HepG2 (cell line): Measurements from ENCODE around the gene TTK. TPM values are rescaled to one million over a fixed set of nuclear protein-coding genes. Genes with fewer than 3 reads are reported as not detected.

Source experiments
- ATAC-seq: fragments of 200-7000 bp; cut with Tn5 transposase; 3 replicates; pipeline ENCODE4 v1.9.1; 2020; ENCODE audit warnings: mild to moderate bottlenecking, moderate library complexity
- BruUV-seq: library from RNA; stranded (reverse); fragments of 400-500 nt; replicated peaks from 2 replicates; lab custom pipeline; 2021; lab: Mats Ljungman, UMichigan
- CTCF ChIA-PET: fragments of 300-600 bp; formaldehyde crosslinking; extraction: SDS; loops from one replicate; lab custom pipeline; 2021; ENCODE audit warnings: low total read pairs, inconsistent platforms, low intra/inter-chr PET ratio; lab: Yijun Ruan, JAX
- POLR2A ChIA-PET: fragments of 350-600 bp; sonication (Branson Sonifier 250); formaldehyde crosslinking; loops from one replicate; lab custom pipeline; 2020; ENCODE audit warnings: antibody characterized with exemption, inconsistent platforms; lab: Yijun Ruan, JAX
- DNase-seq: peaks from one replicate; pipeline ENCODE4 v3.0.0-alpha.2; 2015; ENCODE audit warnings: low spot score
- FAIRE-seq: peaks from 3 replicates; lab custom pipeline; 2011; peaks lifted over from hg19 to GRCh38; lab: Jason Lieb, UNC
- H2AFZ ChIP-seq: one replicate; pipeline ENCODE4 v1.6.1; 2011; ENCODE audit warnings: low read length, inconsistent platforms
- H3K27ac ChIP-seq: fragments of 300-600 bp; 3 replicates; pipeline ENCODE4 v1.8.0; 2011; ENCODE audit warnings: mixed run types, mild to moderate bottlenecking, mixed read lengths, low read length, inconsistent platforms; ENCODE audit not compliant: insufficient read depth; ENCODE audit errors: extremely low read length
- H3K27me3 ChIP-seq, 2 experiments: fragments of 200-600 bp in 1 of 2; 2 replicates in 1 of 2; 3 replicates in 1 of 2; pipeline versions ENCODE4 v1.6.0 to v1.8.0; 2011; ENCODE audit warnings: low read length in 2 of 2, mild to moderate bottlenecking in 2 of 2, moderate library complexity in 2 of 2, inconsistent platforms in 1 of 2; ENCODE audit not compliant: insufficient read depth in 2 of 2, control insufficient read depth in 1 of 2
- H3K36me3 ChIP-seq, 2 experiments: fragments of 200-600 bp in 1 of 2; replicated peaks in 1 of 2; 2 replicates in 1 of 2; 3 replicates in 1 of 2; pipeline versions ENCODE4 v1.5.1 to v1.8.0; 2011; ENCODE audit warnings: low read length in 2 of 2, inconsistent platforms in 1 of 2; ENCODE audit not compliant: insufficient read depth in 2 of 2, control insufficient read depth in 1 of 2
- H3K4me1 ChIP-seq: 2 replicates; pipeline ENCODE4 v1.5.1; 2012; ENCODE audit warnings: low read length, inconsistent platforms; ENCODE audit not compliant: insufficient read depth
- H3K4me2 ChIP-seq: 2 replicates; pipeline ENCODE4 v1.6.0; 2011; ENCODE audit warnings: low read depth, low read length, inconsistent platforms
- H3K4me3 ChIP-seq, 3 experiments: fragments of 200-600 bp in 1 of 3; sonication (generic), shearing (Covaris generic) in 1 of 3; replicated peaks in 1 of 3; 2 replicates each; pipeline ENCODE4 v1.5.1; 2011 to 2016; ENCODE audit warnings: low read length in 3 of 3, inconsistent platforms in 2 of 3, low read depth in 2 of 3, mild to moderate bottlenecking in 2 of 3, control low read depth in 1 of 3, mixed read lengths in 1 of 3; ENCODE audit not compliant: insufficient read depth in 1 of 3
- H3K79me2 ChIP-seq: one replicate; pipeline ENCODE4 v1.6.1; 2011; ENCODE audit warnings: low read length, inconsistent platforms; ENCODE audit not compliant: insufficient read depth
- H3K9ac ChIP-seq: 2 replicates; pipeline ENCODE4 v1.6.0; 2011; ENCODE audit warnings: mild to moderate bottlenecking, low read depth, low read length, inconsistent platforms; ENCODE audit not compliant: insufficient read depth
- H3K9me3 ChIP-seq: 2 replicates; pipeline ENCODE4 v1.5.1; 2012; ENCODE audit warnings: mild to moderate bottlenecking, low read length
- H4K20me1 ChIP-seq: 2 replicates; pipeline ENCODE4 v1.6.0; 2011; ENCODE audit warnings: inconsistent platforms, mild to moderate bottlenecking, low read length, moderate library complexity; ENCODE audit not compliant: insufficient read depth
- AGO2 ChIP-seq: fragments of 200-400 bp; formaldehyde crosslinking; optimal IDR thresholded peaks from 2 replicates; pipeline ENCODE3; 2017; ENCODE audit warnings: mild to moderate bottlenecking, low read depth, low read length, moderate library complexity
- HNRNPL ChIP-seq: fragments of 200-400 bp; formaldehyde crosslinking; IDR thresholded peaks from 2 replicates; pipeline ENCODE4 v1.6.1; 2017; ENCODE audit warnings: mild to moderate bottlenecking, low read depth, low read length
- IKZF4 ChIP-seq: sonication (generic); formaldehyde crosslinking; IDR thresholded peaks from 2 replicates; pipeline ENCODE4 v1.5.1; 2020; ENCODE audit warnings: borderline replicate concordance, mild to moderate bottlenecking, low read depth, missing genetic modification reagents; ENCODE audit errors: not compliant biosample characterization
- SALL1 ChIP-seq: sonication (generic); formaldehyde crosslinking; IDR thresholded peaks from 2 replicates; pipeline ENCODE4 v1.8.0; 2022; ENCODE audit warnings: mild to moderate bottlenecking, missing genetic modification reagents
- TCF7L2 ChIP-seq: IDR thresholded peaks from 2 replicates; pipeline ENCODE4 v1.6.1; 2011; ENCODE audit warnings: mild to moderate bottlenecking, low read depth, low read length, moderate library complexity
- ZNF761 ChIP-seq: sonication (generic); formaldehyde crosslinking; conservative IDR thresholded peaks from 2 replicates; pipeline ENCODE4 v1.4.0; 2020; ENCODE audit warnings: mild to moderate bottlenecking, missing genetic modification reagents
- WGBS: methylation state at CpG from one replicate; pipeline ENCODE4 v1.1.6; 2017; ENCODE audit warnings: low lambda C conversion rate; 5-methylcytosine and 5-hydroxymethylcytosine counted together
- in situ Hi-C: cut with HindIII; loops from 2 replicates; pipeline ENCODE4 v1.10.0; 2017; ENCODE audit warnings: low pct_unique_long_range_greater_than_20kb; ENCODE audit not compliant: extremely low pct_ligation_motif_present
- intact Hi-C: fragments of 100-400 bp; cut with micrococcal nuclease; formaldehyde crosslinking; loops from one replicate; pipeline ENCODE4 v1.10.0; 2022; ENCODE audit not compliant: unreplicated experiment
- polyA plus RNA-seq, 8 experiments: library from polyadenylated mRNA; depleted of rRNA in 3 of 8; stranded (reverse) in 7 of 8; unstranded in 1 of 8; fragments of >200 nt; fragmentation: Illumina TruSeq in 4 of 8; extraction: Trizol in 4 of 8; gene quantifications; 2 replicates each; pipeline versions ENCODE4 v1.2.1 to v1.2.3, GENCODE V29; 2011 to 2016; ENCODE audit warnings: low read depth in 4 of 8, missing spikeins in 1 of 8, mixed read lengths in 1 of 8; ENCODE audit not compliant: insufficient read depth in 1 of 8
- total RNA-seq, 5 experiments: library from RNA; depleted of rRNA; stranded (reverse); fragments of >200 nt; fragmentation: Illumina TruSeq; extraction: Trizol; gene quantifications; 2 replicates each; pipeline ENCODE4 v1.2.3, GENCODE V29; 2016; ENCODE audit warnings: low read depth in 1 of 5
- TF ChIP-seq, protein P1 (sequence below), 2 experiments: IDR thresholded peaks; 2 replicates each; pipeline ENCODE4 v1.6.1; 2011 to 2012; ENCODE audit warnings: low read length in 2 of 2, borderline replicate concordance in 1 of 2, low read depth in 1 of 2, mild to moderate bottlenecking in 1 of 2, moderate library complexity in 1 of 2

The TTK gene
- total and polyA plus RNA-seq, 2 of the 13 experiments (the other 11 are each of a cell fraction or from before 2014, with no cell fraction given): 8.6 to 33.2 TPM

DNA sequence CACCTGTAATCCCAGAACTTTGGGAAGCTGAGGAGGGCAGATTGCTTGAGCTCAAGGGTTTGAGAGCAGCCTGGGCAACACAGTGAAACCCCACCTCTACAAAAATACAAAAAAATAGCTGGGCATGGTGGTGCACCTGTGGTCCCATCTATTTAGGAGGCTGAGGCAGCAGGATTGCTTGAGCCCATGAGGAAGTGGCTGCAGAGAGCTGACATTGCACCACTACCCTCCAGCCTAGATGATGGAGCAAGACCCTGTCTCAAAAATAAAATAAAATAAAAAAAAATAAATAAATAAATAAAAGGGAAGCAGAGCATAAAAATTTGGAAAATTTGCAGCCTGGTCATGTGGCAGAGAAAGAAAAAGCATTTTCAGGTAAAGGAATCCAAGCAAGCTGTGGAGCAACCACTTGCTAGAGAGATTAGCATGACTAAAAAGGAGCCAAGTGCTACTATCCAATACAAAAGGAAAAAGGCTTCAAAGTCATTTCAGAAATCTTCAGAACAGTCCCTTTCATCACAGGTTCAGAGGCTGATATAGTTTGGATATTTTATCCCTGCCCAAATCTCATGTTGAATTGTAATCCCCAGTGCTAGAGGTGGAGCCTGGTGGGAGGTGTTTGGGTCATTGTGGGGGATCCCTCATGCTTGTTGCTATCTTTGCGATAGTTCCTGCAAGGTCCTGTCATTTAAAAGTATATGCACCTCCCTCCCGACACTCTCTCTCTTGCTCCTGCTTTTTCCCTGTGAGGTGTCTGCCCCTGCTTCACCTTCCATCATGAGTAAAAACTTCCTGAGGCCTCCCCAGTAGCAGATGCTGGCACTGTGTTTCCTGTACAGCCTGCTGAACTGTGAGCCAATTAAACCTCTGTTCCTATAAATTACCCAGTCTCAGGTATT, 11.2 kb upstream of the TTK start:
- no peaks in the 10 kb centered on the region for H4K20me1 ChIP-seq
- no peak overlapping the region for H3K27ac ChIP-seq
- no peak overlapping the region for H3K4me2 ChIP-seq
- no peaks in the 10 kb centered on the region for H3K9me3 ChIP-seq
- intact Hi-C loops (no loop called here), in situ Hi-C loops (no loop called here)
- no peak overlapping the region for H3K9ac ChIP-seq
- WGBS: 72% methylated on average over 2 of the region's 2 CpGs
- TF ChIP-seq, protein P1, sequence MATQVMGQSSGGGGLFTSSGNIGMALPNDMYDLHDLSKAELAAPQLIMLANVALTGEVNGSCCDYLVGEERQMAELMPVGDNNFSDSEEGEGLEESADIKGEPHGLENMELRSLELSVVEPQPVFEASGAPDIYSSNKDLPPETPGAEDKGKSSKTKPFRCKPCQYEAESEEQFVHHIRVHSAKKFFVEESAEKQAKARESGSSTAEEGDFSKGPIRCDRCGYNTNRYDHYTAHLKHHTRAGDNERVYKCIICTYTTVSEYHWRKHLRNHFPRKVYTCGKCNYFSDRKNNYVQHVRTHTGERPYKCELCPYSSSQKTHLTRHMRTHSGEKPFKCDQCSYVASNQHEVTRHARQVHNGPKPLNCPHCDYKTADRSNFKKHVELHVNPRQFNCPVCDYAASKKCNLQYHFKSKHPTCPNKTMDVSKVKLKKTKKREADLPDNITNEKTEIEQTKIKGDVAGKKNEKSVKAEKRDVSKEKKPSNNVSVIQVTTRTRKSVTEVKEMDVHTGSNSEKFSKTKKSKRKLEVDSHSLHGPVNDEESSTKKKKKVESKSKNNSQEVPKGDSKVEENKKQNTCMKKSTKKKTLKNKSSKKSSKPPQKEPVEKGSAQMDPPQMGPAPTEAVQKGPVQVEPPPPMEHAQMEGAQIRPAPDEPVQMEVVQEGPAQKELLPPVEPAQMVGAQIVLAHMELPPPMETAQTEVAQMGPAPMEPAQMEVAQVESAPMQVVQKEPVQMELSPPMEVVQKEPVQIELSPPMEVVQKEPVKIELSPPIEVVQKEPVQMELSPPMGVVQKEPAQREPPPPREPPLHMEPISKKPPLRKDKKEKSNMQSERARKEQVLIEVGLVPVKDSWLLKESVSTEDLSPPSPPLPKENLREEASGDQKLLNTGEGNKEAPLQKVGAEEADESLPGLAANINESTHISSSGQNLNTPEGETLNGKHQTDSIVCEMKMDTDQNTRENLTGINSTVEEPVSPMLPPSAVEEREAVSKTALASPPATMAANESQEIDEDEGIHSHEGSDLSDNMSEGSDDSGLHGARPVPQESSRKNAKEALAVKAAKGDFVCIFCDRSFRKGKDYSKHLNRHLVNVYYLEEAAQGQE (IDR thresholded peaks at IDR 0.05; ENCODE audit: borderline replicate concordance in 1 of 2, low read depth in 1 of 2, low read length in 2 of 2): no peak
- no peak for TF ChIP-seq AGO2
- no peak for TF ChIP-seq TCF7L2
- no peak for TF ChIP-seq SALL1 (CRISPR knock-in tag)
- no peak for TF ChIP-seq ZNF761
- no peak for TF ChIP-seq IKZF4
- no peak for TF ChIP-seq HNRNPL
- no peaks in the 10 kb centered on the region for H3K79me2 ChIP-seq
- no TSS peak for BruUV-seq
- H3K27me3 ChIP-seq: no peaks in the 10 kb centered on the region
- H2AFZ ChIP-seq: no peak overlapping the region
- peaks cover 10% of the 10 kb centered on the region; the same call in 1 of the 2 replicates for H3K4me1 ChIP-seq
- H3K36me3 ChIP-seq: no peaks in the 10 kb centered on the region
- ATAC-seq (no peak), FAIRE-seq (no peak), DNase-seq (no peak)
- ChIA-PET CTCF (no interaction called here), POLR2A (no interaction called here)
- no peak overlapping the region for H3K4me3 ChIP-seq
